Dermis blood vessel endothelial cell (primary cell): ENCODE measurements around the gene TRA2B. TPM values are rescaled to one million over a fixed set of nuclear protein-coding genes. Genes with fewer than 3 reads are reported as not detected.

ENCODE experiments used
- DNase-seq: peaks from one replicate; pipeline ENCODE4 v3.0.0; 2010
- total RNA-seq: library from RNA; depleted of rRNA; stranded (reverse); fragments of >200 nt; gene quantifications from 2 replicates; pipeline ENCODE4 v1.2.3, GENCODE V29; 2014

Gene TRA2B
- total RNA-seq, 1 donor from 2014 or later = 219 TPM

GRCh38 chr3:185949515-185949914 is 11.7 kb upstream of the TRA2B start:
- no peak for DNase-seq

GRCh38 chr3:185948292-185948691 is 10.5 kb upstream of the TRA2B start:
- no peak for DNase-seq

- DNase-seq = no peak
Observed at GRCh38 chr3:185943760-185944106, 5.9 kb upstream of the TRA2B start.

DNA sequence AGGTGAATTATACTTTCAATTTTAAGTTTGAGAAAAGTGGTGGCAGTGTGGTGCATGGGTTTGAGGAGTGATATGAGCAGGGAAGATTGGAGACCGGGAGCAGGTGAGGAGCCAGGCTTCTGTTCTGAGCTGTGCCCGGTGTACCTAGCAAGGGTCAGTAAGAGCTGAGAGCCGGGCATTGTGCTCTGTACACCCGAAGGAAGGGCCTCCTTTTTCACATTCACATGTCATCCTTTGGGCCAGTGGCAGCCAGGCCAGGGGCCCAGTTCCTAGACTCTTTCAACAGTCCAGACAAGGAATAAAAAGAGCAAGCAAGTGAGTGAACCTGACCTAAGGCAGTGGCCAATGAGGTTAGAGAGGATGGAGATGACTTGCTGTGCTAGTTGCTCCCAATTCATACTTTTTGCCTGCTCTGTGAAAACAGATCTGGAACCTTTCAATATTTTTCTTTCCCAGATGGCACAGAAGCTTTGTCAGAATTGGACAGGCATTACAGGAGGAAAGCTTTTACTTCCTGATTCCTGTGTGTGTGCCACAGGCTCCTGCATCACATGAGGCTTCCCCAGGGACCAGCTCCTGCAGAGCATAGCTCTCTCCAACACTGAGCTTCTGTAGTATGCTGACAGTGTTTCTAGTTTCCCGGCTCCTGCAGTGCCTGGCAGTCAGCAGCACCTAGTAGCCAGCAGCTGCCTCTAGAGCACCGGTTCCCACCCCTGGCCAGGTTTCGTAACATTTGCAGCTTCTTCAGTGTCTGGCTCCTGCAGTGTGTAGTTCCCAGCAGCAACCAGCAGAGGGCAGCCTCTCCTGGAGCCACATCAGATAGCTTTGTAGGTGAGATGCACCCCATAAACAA is 5.3 kb upstream of the TRA2B start:
- peak; percentile 84 for DNase-seq

- no peak for DNase-seq
Observed at GRCh38 chr3:185942396-185942795, 4.6 kb upstream of the TRA2B start.

- DNase-seq = no peak
Observed at GRCh38 chr3:185940951-185941350, 3.1 kb upstream of the TRA2B start.

DNA sequence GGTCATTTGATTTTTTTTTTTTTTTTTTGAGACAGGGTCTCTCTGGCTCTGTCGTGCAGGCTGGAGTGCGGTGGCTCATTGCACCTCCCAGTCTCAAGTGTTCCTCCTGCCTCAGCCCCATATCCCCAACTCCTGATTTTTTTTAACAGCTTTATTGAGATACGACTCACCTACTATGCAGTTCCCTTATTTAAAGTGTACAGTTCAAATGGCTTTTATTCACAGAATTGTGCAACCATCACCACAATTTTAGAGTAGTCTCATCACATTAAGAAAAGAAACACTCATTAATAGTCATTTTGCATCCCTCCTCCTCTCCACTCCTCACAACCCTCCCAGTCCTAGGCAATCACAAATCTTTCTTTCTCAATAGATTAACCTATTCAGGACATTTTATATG is 1.9 kb upstream of the TRA2B start:
- no peak for DNase-seq

DNA sequence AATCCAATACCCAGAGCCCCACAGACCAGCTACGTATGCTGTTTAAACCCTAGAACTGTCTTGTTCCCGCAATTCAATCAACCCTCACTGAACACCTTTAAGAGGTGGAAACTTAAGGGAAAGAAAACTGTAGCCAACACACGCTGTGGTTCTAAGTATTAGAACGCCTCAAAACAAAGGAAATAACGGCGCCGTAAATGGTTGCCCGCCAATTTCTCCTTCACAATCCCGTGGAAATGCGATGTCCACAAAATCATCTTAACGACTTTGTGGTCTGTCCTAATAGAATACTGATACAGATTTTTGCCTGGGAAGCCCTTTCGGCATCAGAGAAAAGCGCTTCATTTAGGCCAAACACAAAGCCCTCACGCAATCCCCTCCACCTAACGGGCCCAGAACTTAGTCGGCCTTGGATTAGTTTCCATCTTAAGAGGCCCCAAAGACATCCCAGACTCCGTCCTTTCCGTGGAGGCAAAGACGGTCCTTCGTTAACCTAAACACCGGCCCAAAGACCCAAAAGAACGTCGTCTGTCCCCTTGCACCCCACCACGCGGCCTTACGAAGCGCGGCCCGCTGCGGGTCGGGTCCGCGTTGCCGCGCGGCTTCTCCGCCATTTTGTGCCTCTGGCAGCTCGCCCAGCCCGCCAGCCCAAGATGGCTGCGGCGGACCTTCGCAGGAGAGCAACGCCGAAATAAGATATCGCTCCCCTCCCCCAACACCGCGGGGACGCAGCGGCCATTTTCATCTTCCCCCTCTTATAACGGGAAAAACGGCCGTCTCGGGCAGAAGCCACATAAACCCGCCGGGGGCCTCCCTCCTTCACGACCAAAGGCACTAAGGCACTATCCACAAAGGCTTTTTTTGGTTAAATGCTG is 763 bp downstream of the TRA2B start:
- peak; percentile 92 for DNase-seq

GRCh38 chr3:185936273-185936629 is 1.6 kb downstream of the TRA2B start:
- no peak for DNase-seq

GRCh38 chr3:185935465-185936272 is 2.1 kb downstream of the TRA2B start:
- DNase-seq = peak; percentile 38

DNA sequence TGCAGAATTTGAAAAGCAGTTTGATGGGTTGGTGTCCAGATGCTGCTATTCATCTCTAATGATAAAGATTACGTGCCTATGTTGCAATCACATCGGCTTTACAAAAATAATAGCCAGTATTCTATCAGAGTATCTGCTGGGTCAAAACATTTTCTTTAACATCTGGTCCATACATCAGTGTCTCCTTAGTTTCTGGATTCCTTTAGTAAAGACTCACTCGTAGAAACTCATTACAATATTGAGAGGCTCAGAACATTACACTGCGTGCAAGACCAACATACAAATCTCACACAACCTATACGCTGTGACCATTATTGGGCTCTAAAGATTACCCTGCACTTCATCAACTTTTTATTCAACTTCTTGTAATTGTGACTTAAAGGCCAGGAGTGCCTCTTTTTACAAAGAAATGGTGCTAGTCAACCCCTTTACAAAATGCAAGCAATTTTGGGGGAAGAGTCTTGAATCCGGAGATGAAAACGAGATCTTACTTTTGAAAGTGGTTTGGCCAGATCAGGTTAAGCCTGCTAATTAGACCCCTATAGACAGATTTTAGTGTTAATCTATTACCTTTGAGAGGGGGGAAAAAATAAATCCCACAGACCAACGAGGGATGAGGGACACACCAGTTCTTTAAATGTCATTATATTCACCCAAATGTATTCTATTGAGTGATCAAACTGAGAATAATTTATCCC is 2.9 kb downstream of the TRA2B start:
- DNase-seq = no peak

- DNase-seq = no peak
Observed at GRCh38 chr3:185934174-185934557, 3.6 kb downstream of the TRA2B start.

- DNase-seq = no peak
Observed at GRCh38 chr3:185933374-185934173, 4.2 kb downstream of the TRA2B start.

- DNase-seq = no peak
Observed at GRCh38 chr3:185931777-185932612, 5.8 kb downstream of the TRA2B start.

DNA sequence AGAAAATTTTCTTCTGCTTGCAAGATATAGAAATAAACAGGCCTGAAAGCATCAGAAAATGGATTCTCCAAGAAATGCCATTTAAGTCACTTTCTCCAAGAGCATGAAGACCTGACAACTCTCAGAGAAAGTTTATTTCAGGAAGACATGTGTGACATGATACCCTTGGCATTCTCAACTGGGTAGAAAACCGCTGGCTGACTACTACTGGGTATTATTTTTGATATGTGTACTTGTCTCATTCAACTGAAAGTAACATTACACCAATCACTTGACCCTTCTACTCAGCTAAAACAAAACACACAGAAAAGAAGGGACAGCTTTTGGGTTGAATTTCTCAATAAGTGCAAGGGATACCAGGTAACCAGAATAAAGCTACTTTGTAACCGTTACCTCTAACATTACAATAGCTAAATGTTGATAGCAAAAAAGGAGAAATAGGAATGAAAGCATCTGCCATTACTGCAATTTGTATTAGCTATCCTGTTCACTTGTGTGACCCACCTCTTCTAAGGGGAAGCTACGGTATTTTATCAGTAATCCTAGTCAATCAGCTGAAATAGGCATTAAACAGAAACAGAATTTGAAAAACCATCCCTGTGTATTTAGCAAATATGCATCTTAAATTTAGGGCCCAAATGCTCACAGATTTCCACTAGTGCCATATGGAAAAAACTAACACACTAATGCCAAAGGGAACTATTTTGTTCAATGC is 7.3 kb downstream of the TRA2B start:
- no peak for DNase-seq

- DNase-seq = peak; percentile 68
Observed at GRCh38 chr3:185929192-185930151, 8.3 kb downstream of the TRA2B start.

GRCh38 chr3:185928496-185928895 is 9.3 kb downstream of the TRA2B start:
- DNase-seq = no peak

- DNase-seq = no peak
Observed at GRCh38 chr3:185927501-185928200, 10.2 kb downstream of the TRA2B start.
